ENCODE data around the gene FIBP. TPM values are rescaled to one million over a fixed set of nuclear protein-coding genes. Genes with fewer than 3 reads are reported as not detected.

The FIBP gene
- total RNA-seq, 1 donor from 2014 or later, result 35.5 TPM

DNA sequence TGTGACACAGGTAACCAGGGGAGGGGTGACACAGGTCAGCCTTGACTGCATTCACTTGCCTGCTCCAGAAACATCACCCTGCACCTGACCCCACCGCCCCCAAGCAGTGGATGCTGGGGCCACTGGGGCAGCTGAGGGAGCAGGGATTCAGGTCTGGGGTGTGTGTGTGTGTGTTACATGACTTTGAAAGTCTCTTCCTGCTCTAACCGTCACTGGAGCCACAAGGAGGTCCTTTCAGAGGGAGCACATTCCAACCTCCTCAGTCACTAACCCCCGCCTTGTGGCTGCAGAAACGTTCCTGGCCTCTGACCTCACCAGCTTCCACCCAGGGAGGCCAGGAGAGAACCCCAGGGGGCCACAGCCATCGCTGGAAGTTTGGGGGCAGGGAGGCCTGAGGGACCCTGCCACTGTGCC, 14.8 kb upstream of the FIBP start:
- no peaks in the 10 kb centered on the region for H3K36me3 ChIP-seq
- ATAC-seq, result peak; percentile 14
- TF ChIP-seq CTCF (IDR thresholded peaks at IDR 0.05), result no peak

GRCh38 chr11:65900899-65901180, 12.6 kb upstream of the FIBP start:
- no peaks in the 10 kb centered on the region for H3K27me3 ChIP-seq
- no peaks in the 10 kb centered on the region for H3K9me3 ChIP-seq
- no peak for TF ChIP-seq CTCF (IDR thresholded peaks at IDR 0.05)
- no peaks in the 10 kb centered on the region for H3K36me3 ChIP-seq
- ATAC-seq (no peak), DNase-seq (no peak)
- intact Hi-C loops (cut with DNase I), result no loop called here
- H3K4me3 ChIP-seq, result peak overlapping the region; percentile 65
- H3K4me1 ChIP-seq, result peaks cover 18% of the 10 kb centered on the region
- peak overlapping the region; percentile 42 for H3K27ac ChIP-seq

More for the DNA sequence above, 14.8 kb upstream of the FIBP start:
- Histone ChIP-seq H3K9me3 (no peaks in the 10 kb centered on the region), H3K4me3 (no peak overlapping the region), H3K4me1 (peaks cover 18% of the 10 kb centered on the region), H3K27ac (no peak overlapping the region), H3K27me3 (no peaks in the 10 kb centered on the region)
- no peak for DNase-seq
- intact Hi-C loops (cut with DNase I), result no loop called here

DNA sequence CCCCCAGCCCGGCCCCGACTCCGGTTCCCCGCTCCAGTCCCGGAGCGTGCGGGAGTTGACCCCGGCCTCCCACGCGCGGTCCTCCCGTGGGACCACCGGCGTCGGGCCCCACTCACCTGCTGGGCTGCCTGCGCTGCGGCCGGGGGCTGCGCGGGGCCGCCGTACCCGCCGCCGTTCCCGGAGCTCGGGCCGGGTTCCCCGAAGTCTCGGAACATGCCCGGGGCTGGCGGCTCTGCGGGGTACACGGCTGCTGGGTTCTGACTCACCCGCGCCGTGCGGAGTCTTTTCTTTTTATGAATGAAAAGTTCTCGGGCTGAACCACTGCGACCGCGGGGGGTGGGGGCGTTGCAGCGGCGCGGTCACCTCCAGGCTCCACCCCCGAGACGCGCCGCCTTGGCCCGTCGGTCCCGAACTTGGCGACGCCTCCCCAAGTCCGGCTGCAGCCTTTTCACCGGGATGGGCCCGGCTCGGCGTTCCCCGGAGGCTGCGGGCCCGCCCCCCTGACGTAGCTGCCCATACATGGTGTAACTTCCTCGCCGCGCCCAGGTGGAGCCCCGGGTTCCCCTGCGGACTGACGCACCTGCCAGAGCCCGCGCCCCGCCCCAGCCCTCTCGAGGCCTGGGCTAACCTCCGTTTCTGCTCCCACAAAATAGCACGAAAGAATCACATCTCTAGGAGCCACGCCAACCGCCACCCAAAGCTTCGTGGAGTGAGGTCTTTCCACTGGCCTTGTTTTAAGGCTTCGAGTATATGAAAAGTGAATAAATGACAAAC, 12.0 kb upstream of the FIBP start, which contains the start of gene FOSL1:
Gene FOSL1 (minus strand): TSS at position 264 of the 774 bp plus-strand sequence. CDS start 49 bp downstream, at position 215.
- DNase-seq, result peak; percentile 97
- intact Hi-C loops (cut with DNase I), result no loop called here
- no peaks in the 10 kb centered on the region for H3K36me3 ChIP-seq
- peaks cover 18% of the 10 kb centered on the region for H3K4me1 ChIP-seq
- peak within 1 kb of the TSS; percentile 65 for H3K4me3 ChIP-seq
- peak; percentile 6 for TF ChIP-seq CTCF (IDR thresholded peaks at IDR 0.05)
- H3K9me3 ChIP-seq, result no peaks in the 10 kb centered on the region
- peak within 1 kb of the TSS; percentile 55 for H3K27ac ChIP-seq
- no peaks in the 10 kb centered on the region for H3K27me3 ChIP-seq
- peak; percentile 95 for ATAC-seq

GRCh38 chr11:65899356-65900124, 11.3 kb upstream of the FIBP start:
- no peak for TF ChIP-seq CTCF (IDR thresholded peaks at IDR 0.05)

GRCh38 chr11:65898656-65899355, 10.5 kb upstream of the FIBP start:
- H3K4me1 ChIP-seq, result peaks cover 18% of the 10 kb centered on the region
- no peak for ATAC-seq

More at GRCh38 chr11:65899356-65900124, 11.3 kb upstream of the FIBP start:
- peak; percentile 53 for ATAC-seq
- intact Hi-C loops (cut with DNase I), result no loop called here
- H3K4me1 ChIP-seq, result peaks cover 18% of the 10 kb centered on the region
- no peaks in the 10 kb centered on the region for H3K27me3 ChIP-seq
- H3K9me3 ChIP-seq, result no peaks in the 10 kb centered on the region
- peak overlapping the region; percentile 55 for H3K27ac ChIP-seq
- DNase-seq, result peak; percentile 83
- H3K4me3 ChIP-seq, result peak overlapping the region; percentile 65
- H3K36me3 ChIP-seq, result no peaks in the 10 kb centered on the region

More at GRCh38 chr11:65898656-65899355, 10.5 kb upstream of the FIBP start:
- Histone ChIP-seq H3K9me3 (no peaks in the 10 kb centered on the region), H3K36me3 (no peaks in the 10 kb centered on the region), H3K27me3 (no peaks in the 10 kb centered on the region), H3K27ac (peak overlapping the region; percentile 55), H3K4me3 (peak overlapping the region; percentile 65)
- no peak for TF ChIP-seq CTCF (IDR thresholded peaks at IDR 0.05)
- no peak for DNase-seq
- intact Hi-C loops (cut with DNase I), result no loop called here

Measured in upper lobe of right lung (tissue), 1 donor.